HG03097 (cell line): Measurements from ENCODE around the gene SPATA21.
"Not testable (repeated sequence)": the region's sequence is repeated elsewhere in the genome, so short reads cannot be mapped to it uniquely, and the experiment has no call there.

Source experiments
- ATAC-seq: cut with Tn5 transposase; IDR thresholded peaks from one replicate; pipeline ENCODE4 v1.9.1; 2021; ENCODE audit not compliant: unreplicated experiment, low FRiP score

The SPATA21 gene, protein sequence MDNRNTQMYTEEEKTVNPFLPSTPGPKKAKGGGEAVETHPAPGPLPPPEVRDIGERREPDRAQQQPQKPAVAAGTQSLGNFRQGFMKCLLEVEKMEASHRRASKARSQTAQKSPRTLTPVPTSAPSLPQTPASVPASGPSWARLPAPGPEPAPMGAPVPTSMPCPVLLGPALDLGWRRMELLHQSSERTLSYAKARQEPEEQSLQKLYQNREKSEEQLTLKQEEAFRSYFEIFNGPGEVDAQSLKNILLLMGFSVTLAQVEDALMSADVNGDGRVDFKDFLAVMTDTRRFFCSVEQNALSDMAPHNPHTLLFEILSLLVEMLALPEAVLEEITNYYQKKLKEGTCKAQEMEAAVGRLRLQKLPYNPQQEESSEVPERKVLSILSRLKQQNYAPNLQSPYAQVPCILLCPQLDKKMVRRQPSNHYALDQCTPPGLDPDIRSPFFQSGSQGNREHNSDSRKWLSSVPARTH

GRCh38 chr1:16436946-16437474, at the start of gene SPATA21:
SPATA21 (minus strand) TSS chr1:16437424; CDS start chr1:16431371, 6,053 bp downstream.
- ATAC-seq, result no peak

DNA sequence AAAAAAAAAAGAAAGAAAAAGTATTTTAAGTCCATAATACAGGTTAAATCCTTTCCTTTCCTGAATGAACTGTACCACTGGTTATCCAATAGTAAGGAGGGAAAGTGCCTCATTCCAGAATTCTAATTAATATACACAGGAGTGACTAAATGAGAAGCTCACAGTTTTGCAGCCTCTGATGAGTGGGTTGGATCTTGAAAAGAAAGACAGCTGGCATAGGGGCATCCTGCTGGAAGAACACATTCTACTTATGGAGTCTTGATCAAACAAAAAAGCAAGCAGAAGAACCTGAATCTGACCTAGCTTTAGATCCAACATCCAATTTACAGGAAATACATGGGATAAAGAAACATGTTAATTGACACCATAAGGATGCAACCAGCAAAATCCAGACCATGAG, 49.8 kb upstream of the SPATA21 start:
- not testable (repeated sequence) for ATAC-seq

DNA sequence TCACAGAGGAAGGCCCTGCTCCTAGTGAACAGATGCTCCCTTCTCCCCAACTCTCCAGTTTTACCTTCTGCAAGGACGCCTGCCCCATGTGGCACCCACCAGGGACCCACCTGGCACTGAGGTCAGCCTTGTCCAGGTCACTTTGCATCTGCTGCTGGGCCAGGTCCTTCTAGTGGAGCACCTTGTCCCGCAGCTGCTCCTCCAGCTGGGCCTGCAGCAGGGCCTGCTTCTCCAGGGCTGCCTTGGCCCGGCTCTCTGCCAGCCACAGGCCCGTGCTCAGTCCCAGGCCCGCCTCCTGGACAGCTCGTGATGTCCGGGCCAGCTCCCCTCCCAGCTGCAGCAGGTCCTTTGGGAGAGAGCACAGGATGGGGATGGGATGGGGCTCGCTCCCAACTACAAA, 49.1 kb upstream of the SPATA21 start:
- ATAC-seq, result not testable (repeated sequence)

DNA sequence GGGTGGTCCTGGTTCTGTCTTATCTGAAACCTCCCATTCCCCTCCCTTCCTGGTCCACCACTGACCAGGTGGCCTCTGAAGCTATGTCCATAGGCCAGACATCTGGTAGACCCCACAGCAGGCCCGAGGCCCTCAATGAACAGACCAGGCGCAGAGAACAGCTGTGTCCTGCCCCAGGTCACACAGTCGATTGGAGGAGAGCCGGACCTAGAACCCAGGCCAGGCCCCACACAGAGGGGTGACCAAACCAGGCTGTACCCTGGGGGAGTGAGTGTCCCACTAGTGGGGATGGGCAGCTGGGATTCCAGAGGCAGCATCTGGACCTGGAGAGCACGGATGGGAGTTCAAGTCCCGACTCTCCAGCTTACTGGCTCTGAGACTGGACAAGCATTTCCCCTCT, 47.7 kb upstream of the SPATA21 start:
- ATAC-seq, result no peak

DNA sequence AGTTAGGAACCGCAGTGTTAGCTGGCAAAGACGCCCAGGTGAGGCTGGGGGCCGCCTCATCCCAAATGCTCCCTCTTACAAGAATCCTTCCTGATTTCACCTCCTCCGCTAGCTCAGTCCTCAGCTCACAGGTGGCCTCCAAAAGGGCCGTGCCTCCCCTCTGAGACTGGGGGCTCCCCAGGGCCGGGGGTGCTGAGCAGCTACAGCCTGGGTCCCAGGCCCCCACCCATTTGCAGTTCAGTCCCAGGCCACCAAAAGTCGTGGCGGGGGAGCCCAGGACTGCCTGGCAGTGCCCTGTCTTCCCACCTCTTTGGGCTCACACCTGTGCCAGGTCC, 47.2 kb upstream of the SPATA21 start:
- no peak for ATAC-seq

DNA sequence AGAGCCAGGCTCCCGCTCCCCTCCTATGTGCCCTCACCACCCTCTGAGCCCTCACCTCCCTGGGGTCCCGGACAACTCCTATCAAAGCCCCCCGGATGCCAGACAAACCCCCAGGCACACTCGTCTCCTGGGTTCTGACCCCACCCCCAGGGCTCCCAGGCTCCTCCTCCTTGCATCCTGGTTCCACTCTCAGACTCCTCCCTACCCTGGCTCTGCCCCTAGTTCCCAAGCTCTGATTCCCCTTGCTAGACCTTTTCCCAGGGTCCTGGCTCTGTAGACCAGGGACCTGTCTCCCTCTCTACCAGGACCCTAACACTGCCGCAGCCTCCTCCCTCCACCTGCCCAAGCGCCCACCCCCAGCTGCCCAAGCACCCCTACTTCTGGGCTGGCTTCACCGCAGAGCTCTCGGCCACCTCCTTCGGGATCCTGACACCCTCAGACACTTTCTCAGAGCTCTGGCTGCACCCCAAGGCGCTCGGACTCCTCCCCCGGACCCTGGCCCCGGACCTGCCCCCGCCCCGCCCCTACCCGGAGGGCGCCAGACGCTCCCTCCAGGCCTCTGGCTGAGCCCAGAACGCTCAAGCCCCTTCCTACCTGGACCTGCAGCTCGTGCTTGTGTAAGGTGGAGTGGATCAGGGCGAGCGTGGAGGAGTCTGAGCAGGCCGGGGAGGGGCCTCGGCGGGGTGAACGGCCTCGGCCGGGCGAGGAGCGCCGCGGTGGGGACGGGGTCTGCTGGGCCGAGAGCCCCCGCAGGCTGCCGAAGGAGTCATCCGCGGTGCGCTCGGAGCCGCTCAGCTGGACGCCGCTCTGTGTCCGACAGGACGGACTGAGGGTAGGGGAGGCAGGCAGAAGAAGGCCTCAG, 46.6 kb upstream of the SPATA21 start:
- ATAC-seq, result not testable (repeated sequence)

DNA sequence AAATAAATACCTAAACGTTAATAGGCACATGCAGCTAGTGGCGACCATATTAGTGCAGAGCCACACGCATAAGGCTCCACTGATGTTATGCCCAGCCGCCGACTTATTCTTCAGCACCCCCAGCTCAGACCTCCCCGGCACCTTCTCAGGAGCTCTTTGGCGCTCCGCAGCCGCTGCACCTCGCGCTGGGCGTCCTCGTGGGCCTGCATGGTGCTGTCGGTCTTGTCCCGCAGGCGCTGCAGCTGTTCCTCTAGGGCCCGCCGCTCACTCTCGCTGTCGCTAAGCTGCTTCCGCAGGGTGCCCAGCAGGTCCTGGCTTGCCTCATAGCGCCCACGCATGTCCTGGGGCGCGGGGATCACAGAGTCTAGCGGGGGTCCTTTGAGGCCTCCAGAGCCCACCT, 45.9 kb upstream of the SPATA21 start:
- ATAC-seq, result not testable (repeated sequence)

- ATAC-seq, result no peak
Observed at GRCh38 chr1:16478091-16478490, 40.9 kb upstream of the SPATA21 start.

- not testable (repeated sequence) for ATAC-seq
Observed at GRCh38 chr1:16475771-16476770, 38.8 kb upstream of the SPATA21 start.

DNA sequence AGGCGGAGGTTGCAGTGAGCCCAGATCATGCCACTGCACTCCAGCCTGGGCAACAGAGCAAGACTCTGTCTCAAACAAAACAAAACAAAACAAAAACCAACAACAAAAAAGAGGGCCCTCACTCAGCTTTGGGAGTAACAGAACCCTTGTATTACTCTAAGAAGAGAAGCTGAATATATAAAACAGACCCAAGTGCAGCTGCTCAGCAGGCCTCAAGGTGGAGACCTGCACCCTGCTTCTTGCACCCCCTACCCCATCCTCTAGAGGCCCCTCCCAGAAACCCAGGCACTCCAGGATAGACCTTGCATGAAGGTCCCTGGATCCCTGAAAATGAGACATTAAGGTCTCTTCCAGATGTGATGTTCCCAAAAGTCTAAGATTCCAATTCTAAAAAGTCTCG, 37.7 kb upstream of the SPATA21 start:
- not testable (repeated sequence) for ATAC-seq

DNA sequence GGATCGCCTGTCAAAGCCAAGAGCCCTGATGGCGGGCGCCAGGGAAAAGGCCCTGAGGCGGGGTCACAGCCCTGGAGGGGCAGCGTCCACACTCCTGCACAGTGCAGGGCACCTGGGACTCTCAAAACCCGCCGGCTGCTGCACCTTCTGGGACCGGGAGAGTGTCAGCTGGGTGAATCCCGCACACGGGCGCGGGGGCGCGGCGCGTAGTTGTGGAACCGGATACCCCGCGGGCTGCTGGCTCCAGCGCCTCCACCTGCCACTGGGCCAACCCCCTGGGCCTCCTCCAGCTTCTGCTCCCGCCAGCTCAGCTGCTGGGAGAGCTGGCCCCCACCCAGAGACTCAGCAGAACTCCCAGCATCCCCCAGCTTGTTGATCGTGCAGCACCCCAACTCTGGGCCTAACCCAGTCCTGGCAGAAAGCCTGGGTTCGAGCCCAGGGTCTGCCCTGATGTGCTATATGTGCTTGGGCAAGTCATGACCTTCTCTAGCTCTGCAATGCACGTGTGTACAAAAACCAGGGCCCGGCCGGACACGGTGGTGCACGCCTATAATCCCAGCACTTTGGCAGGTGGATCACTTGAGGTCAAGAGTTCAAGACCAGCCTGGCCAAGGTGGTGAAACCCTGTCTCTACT, 37.1 kb upstream of the SPATA21 start:
- no peak for ATAC-seq

DNA sequence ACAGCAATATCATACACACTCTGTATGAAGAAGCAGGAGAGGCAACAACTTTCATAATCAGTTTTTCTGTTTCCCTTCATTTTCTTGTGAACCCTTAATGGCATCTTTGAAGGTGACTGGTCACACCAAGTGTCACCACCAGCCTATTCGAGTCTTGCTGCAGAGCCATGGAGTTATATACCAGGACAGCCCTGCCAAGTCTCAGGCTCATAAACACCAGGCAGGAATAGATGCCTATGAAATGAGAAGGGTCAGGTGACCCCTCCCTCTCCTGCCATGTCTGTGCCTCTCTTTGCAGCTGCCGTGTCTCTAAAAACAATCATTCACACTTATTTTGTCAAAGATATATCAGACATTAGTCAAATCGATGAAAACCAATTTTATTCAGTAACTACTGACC, 31.3 kb upstream of the SPATA21 start:
- ATAC-seq, result no peak

DNA sequence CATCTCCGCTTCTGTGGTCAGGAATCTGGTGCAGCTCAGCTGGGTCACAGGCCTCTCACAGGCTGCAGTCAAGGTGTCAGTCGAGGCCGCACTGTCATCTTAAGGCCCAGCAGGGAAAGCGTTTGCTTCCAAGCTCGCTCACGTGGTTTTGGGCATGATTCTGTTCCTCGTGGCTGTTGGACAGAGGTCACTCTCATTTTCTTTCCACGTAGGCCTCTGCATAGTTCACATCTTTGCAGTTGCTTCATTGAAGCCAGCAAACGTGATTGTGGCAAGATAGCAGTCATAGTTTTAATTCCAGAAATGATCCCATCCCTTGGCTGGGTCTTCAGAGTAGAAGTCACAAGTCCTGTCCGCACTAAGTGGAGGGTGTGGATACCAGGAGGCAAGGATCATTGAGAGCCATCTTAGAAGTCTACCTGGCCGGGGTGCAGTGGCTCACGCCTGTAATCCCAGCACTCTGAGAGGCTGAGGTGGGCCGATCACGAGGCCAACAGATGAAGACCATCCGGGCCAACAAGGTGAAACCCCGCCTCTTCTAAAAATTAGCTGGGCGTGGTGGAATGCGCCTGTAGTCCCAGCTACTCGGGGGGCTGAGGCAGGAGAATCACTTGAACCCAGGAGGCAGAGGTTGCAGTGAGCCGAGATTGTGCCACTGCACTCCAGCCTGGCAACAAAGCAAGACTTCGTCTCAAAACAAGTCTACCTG, 27.8 kb upstream of the SPATA21 start:
- no peak for ATAC-seq

- ATAC-seq, result no peak
Observed at GRCh38 chr1:16462773-16463330, 25.6 kb upstream of the SPATA21 start.

DNA sequence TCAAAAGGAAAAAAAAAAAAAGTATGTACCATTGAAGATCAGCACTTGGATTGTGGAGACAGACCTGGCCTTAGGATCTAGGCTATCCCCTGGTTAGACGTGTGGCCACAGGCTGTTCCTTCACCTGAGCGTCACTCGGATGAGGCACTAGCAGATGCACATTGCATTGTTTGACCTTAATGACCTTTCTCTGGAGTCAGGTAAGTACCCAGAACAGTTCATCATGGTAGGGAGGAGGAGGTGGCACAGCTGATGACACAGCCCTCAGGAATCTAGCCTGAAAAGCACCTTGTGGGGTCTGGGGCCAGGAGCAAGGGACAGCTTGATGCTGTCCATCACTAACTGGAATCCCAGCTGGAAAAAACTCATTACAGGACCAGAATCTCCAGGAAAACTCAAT, 24.5 kb upstream of the SPATA21 start:
- ATAC-seq, result no peak

GRCh38 chr1:16459352-16459925, 22.2 kb upstream of the SPATA21 start:
- ATAC-seq, result no peak

DNA sequence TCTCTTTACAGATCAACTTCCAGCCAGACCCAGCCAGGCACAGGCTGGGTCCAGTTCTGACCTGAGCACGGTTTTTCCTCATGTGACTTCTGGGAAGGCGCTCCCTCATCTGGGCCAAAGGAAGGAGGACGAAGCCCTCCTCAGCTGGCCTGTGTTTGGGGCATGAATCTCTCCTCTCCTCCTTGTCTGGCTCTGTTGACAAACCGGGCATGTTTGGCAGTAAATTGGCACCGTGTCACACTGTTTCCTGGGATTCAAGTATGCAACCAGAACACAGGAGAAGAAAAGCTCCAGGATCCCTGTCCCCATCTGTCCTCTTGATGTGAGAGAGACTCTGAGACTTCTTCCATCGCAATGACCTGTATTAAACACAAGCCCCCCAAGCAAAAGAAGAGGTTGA, 21.6 kb upstream of the SPATA21 start:
- no peak for ATAC-seq

DNA sequence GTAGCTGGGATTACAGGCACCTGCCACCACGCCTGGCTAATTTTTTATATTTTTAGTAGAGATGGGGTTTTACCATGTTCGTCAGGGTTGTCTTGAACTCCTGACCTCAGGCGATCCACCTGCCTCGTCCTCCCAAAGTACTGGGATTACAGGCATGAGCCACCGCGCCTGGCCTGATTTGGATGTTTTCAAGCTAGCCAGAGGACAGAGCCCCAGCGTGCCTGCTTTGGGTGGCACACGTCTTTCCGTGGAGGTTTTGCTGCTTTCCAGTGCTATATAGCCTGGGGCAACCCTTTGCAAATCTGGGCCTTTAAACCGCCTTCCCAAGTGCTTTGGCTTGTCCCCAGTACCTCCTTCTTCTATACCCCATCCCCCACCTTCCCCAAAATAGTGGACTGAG, 18.9 kb upstream of the SPATA21 start:
- not testable (repeated sequence) for ATAC-seq
